IMR-90 (cell line): ENCODE results near the gene C7. TPM values are rescaled to one million over a fixed set of nuclear protein-coding genes. Genes with fewer than 3 reads are reported as not detected.

Experiments
- ATAC-seq: fragments of 200-7000 bp; cut with Tn5 transposase; 2 replicates; pipeline ENCODE4 v1.9.1; 2020; ENCODE audit warnings: low read depth, mild to moderate bottlenecking, moderate library complexity
- BruUV-seq: library from RNA; stranded (reverse); fragments of 400-500 nt; replicated peaks from 2 replicates; lab custom pipeline; 2021; lab: Mats Ljungman, UMichigan
- CTCF ChIA-PET: fragments of 300-600 bp; formaldehyde crosslinking; extraction: SDS; loops from one replicate; lab custom pipeline; 2021; ENCODE audit warnings: antibody characterized with exemption; lab: Yijun Ruan, JAX
- POLR2A ChIA-PET: fragments of 300-600 bp; sonication (Branson Sonifier 250); formaldehyde crosslinking; loops from one replicate; lab custom pipeline; 2022; ENCODE audit warnings: antibody characterized with exemption; ENCODE audit not compliant: unreplicated experiment; lab: Charles Lee
- DNase-seq: peaks from one replicate; pipeline ENCODE4 v3.0.0; 2013
- H2AFZ ChIP-seq: replicated peaks from 2 replicates; pipeline ENCODE3; 2013; ENCODE audit warnings: low read length, mild to moderate bottlenecking; ENCODE audit not compliant: poor library complexity
- H2AK5ac ChIP-seq: 2 replicates; pipeline ENCODE4 v1.6.1; 2013; ENCODE audit warnings: low read depth, low read length, inconsistent platforms
- H2AK9ac ChIP-seq: replicated peaks from 2 replicates; pipeline ENCODE3; 2013; ENCODE audit warnings: mild to moderate bottlenecking, low read depth, low read length, moderate library complexity; ENCODE audit not compliant: poor library complexity
- H2BK120ac ChIP-seq: 2 replicates; pipeline ENCODE4 v1.6.1; 2013; ENCODE audit warnings: low read depth, low read length, inconsistent platforms
- H2BK15ac ChIP-seq: 3 replicates; pipeline ENCODE4 v1.6.1; 2013; ENCODE audit warnings: low read depth, low read length, inconsistent platforms
- H2BK20ac ChIP-seq: 2 replicates; pipeline ENCODE4 v1.6.1; 2013; ENCODE audit warnings: low read depth, mild to moderate bottlenecking, inconsistent platforms, low read length, moderate library complexity
- H2BK5ac ChIP-seq: 2 replicates; pipeline ENCODE4 v1.6.1; 2013; ENCODE audit warnings: mild to moderate bottlenecking, low read depth, low read length, inconsistent platforms; ENCODE audit not compliant: poor library complexity, severe bottlenecking
- H3K14ac ChIP-seq: replicated peaks from 2 replicates; pipeline ENCODE4 v1.6.1; 2013; ENCODE audit warnings: low read depth, low read length, inconsistent platforms
- H3K18ac ChIP-seq: 2 replicates; pipeline ENCODE4 v1.6.1; 2013; ENCODE audit warnings: low read depth, low read length, control low read depth
- H3K23ac ChIP-seq: 2 replicates; pipeline ENCODE4 v1.6.1; 2013; ENCODE audit warnings: low read depth, low read length, inconsistent platforms
- H3K27ac ChIP-seq: 2 replicates; pipeline ENCODE4 v1.5.1; 2013; ENCODE audit warnings: mild to moderate bottlenecking, control low read depth, low read length; ENCODE audit not compliant: insufficient read depth
- H3K27me3 ChIP-seq: 2 replicates; pipeline ENCODE4 v1.6.1; 2013; ENCODE audit warnings: low read length; ENCODE audit not compliant: control insufficient read depth, insufficient read depth
- H3K36me3 ChIP-seq: 2 replicates; pipeline ENCODE4 v1.6.1; 2013; ENCODE audit warnings: low read length, mixed read lengths; ENCODE audit not compliant: control insufficient read depth, insufficient read depth
- H3K4ac ChIP-seq: 2 replicates; pipeline ENCODE4 v1.6.1; 2013; ENCODE audit warnings: low read depth, low read length, inconsistent platforms
- H3K4me1 ChIP-seq: 2 replicates; pipeline ENCODE4 v1.6.1; 2013; ENCODE audit warnings: low read length, mixed read lengths; ENCODE audit not compliant: control insufficient read depth, insufficient read depth
- H3K4me2 ChIP-seq: 2 replicates; pipeline ENCODE4 v1.6.1; 2013; ENCODE audit warnings: low read depth, mild to moderate bottlenecking, control low read depth, low read length, moderate library complexity
- H3K4me3 ChIP-seq: 2 replicates; pipeline ENCODE4 v1.5.1; 2013; ENCODE audit warnings: low read depth, mild to moderate bottlenecking, control low read depth, low read length, moderate library complexity; ENCODE audit not compliant: insufficient read depth
- H3K56ac ChIP-seq: 2 replicates; pipeline ENCODE4 v1.6.1; 2013; ENCODE audit warnings: low read length, inconsistent platforms; ENCODE audit not compliant: insufficient read depth; ENCODE audit errors: extremely low read depth
- H3K79me1 ChIP-seq, 2 experiments: 2 replicates each; pipeline ENCODE4 v1.6.1; 2013; ENCODE audit warnings: low read length in 2 of 2, inconsistent platforms in 1 of 2, low read depth in 1 of 2
- H3K9ac ChIP-seq: 2 replicates; pipeline ENCODE4 v1.6.1; 2013; ENCODE audit warnings: low read depth, low read length, control low read depth
- H3K9me1 ChIP-seq: 2 replicates; pipeline ENCODE4 v1.6.1; 2013; ENCODE audit warnings: low read length, inconsistent platforms; ENCODE audit not compliant: insufficient read depth
- H3K9me3 ChIP-seq: 2 replicates; pipeline ENCODE4 v1.6.1; 2013; ENCODE audit warnings: low read length; ENCODE audit not compliant: control insufficient read depth, insufficient read depth
- H4K20me1 ChIP-seq: 2 replicates; pipeline ENCODE4 v1.6.1; 2013; ENCODE audit warnings: low read length, inconsistent platforms; ENCODE audit not compliant: insufficient read depth
- H4K5ac ChIP-seq: 2 replicates; pipeline ENCODE4 v1.6.1; 2013; ENCODE audit warnings: mild to moderate bottlenecking, low read depth, low read length, control low read depth
- H4K8ac ChIP-seq, 2 experiments: 2 replicates each; pipeline ENCODE4 v1.6.1; 2013; ENCODE audit warnings: low read depth in 2 of 2, low read length in 2 of 2, control low read depth in 1 of 2, inconsistent platforms in 1 of 2
- H4K91ac ChIP-seq: 2 replicates; pipeline ENCODE4 v1.6.1; 2013; ENCODE audit warnings: low read depth, low read length, inconsistent platforms; ENCODE audit not compliant: insufficient read depth
- FOS ChIP-seq: fragments of 150-350 bp; IDR thresholded peaks from 2 replicates; pipeline ENCODE4 v1.6.1; 2016; ENCODE audit warnings: low read depth, low read length
- NFE2L2 ChIP-seq: fragments of 150-350 bp; IDR thresholded peaks from 2 replicates; pipeline ENCODE4 v1.6.1; 2016; ENCODE audit warnings: low read depth, mild to moderate bottlenecking, low read length
- WGBS, 2 experiments: methylation state at CpG; one replicate each; pipeline versions ENCODE4 v1.1.5 to v1.1.7; 2013; ENCODE audit warnings: missing lambda C conversion rate in 2 of 2; ENCODE audit not compliant: insufficient read length in 1 of 2; ENCODE audit errors: extremely low coverage in 2 of 2; 5-methylcytosine and 5-hydroxymethylcytosine counted together
- dilution Hi-C: fragments of 300-500 bp; cut with HindIII; formaldehyde crosslinking; loops from one replicate; pipeline ENCODE4 v1.14.3; 2018; ENCODE audit warnings: low sequenced_read_pairs; ENCODE audit not compliant: unreplicated experiment
- in situ Hi-C: fragments of 300-500 bp; cut with MboI; formaldehyde crosslinking; loops from 3 replicates; pipeline ENCODE4 v1.14.3; 2019; ENCODE audit warnings: low sequenced_read_pairs, inconsistent platforms, mixed read lengths
- intact Hi-C: fragments of 100-400 bp; cut with micrococcal nuclease; formaldehyde crosslinking; loops from 2 replicates; pipeline ENCODE4 v1.10.0; 2022
- polyA plus RNA-seq, 3 experiments: library from polyadenylated mRNA; depleted of rRNA; stranded (reverse); fragments of >200 nt; gene quantifications; 2 replicates each; pipeline ENCODE4 v1.2.3, GENCODE V29; 2012; ENCODE audit warnings: low replicate concordance in 1 of 3
- total RNA-seq: library from RNA; depleted of rRNA; stranded (reverse); fragments of >200 nt; gene quantifications from 2 replicates; pipeline ENCODE4 v1.2.3, GENCODE V29; 2012

The C7 gene
- total and polyA plus RNA-seq, 2 of the 4 experiments (the other 2 are of a cell fraction): 0.54 to 1.8 TPM

- no TSS peak for BruUV-seq
- Histone ChIP-seq H2AFZ (no peak overlapping the region), H3K9ac (no peak overlapping the region), H3K4me3 (no peak overlapping the region), H4K5ac (no peak overlapping the region), H2AK9ac (no peak overlapping the region), H3K4ac (no peak overlapping the region), H3K9me1 (no peaks in the 10 kb centered on the region), H3K14ac (no peak overlapping the region), H2BK20ac (no peak overlapping the region), H3K18ac (no peak overlapping the region), H2AK5ac (no peak overlapping the region), H4K8ac (no peak overlapping the region), H3K36me3 (no peaks in the 10 kb centered on the region), H3K27me3 (no peaks in the 10 kb centered on the region), H3K9me3 (no peaks in the 10 kb centered on the region), H4K91ac (no peak overlapping the region), H3K4me1 (no peaks in the 10 kb centered on the region), H2BK15ac (no peak overlapping the region), H4K20me1 (no peaks in the 10 kb centered on the region), H2BK120ac (no peak overlapping the region), H3K79me1 (no peaks in the 10 kb centered on the region), H3K23ac (no peak overlapping the region), H3K4me2 (no peak overlapping the region), H3K27ac (no peak overlapping the region), H2BK5ac (no peak overlapping the region), H3K56ac (no peak overlapping the region)
- intact Hi-C loops (no loop called here), in situ Hi-C loops (no loop called here), dilution Hi-C loops (no loop called here)
- ATAC-seq: no peak
- no peak for DNase-seq
- ChIA-PET CTCF (no interaction called here), POLR2A (no interaction called here)
- 38% methylated on average over 2 of the region's 2 CpGs; no CpG with 5 or more reads in 1 of the 2 experiments for WGBS, 2 experiments
- no peak for TF ChIP-seq FOS
- TF ChIP-seq NFE2L2: no peak
Measured at GRCh38 chr5:40932766-40933165, 23.5 kb downstream of the C7 start.
